MM.1S (cell line): ENCODE data around the gene RANBP1.

ENCODE experiments used
- EZH2 ChIP-seq: fragments of 300-600 bp; sonication (generic); optimal IDR thresholded peaks from 2 replicates; pipeline ENCODE3; 2017; ENCODE audit warnings: low read depth, mild to moderate bottlenecking, antibody characterized with exemption, low read length, mixed read lengths
- TF ChIP-seq, protein P1 (sequence below): fragments of 300-600 bp; sonication (generic); IDR thresholded peaks from 2 replicates; pipeline ENCODE4 v1.5.1; 2016; ENCODE audit warnings: antibody characterized with exemption, low read length, mixed read lengths

DNA sequence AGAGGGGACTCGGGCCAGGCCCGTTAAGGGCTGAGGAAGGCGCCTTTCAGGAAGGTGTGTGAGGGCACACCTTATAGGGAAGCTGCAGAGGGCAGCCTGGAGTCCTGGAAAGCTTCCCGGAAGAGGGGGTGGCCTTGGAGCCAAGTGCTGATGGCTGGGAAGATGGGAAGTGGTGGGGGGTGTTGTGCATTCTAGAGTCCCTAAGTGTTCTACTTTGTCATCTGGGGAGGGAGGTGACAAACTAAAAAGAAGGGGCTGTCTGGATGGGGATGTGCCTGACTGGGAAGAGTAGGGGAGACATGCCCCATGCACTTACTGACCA lies 22.5 kb downstream of the RANBP1 start:
- TF ChIP-seq, protein P1, sequence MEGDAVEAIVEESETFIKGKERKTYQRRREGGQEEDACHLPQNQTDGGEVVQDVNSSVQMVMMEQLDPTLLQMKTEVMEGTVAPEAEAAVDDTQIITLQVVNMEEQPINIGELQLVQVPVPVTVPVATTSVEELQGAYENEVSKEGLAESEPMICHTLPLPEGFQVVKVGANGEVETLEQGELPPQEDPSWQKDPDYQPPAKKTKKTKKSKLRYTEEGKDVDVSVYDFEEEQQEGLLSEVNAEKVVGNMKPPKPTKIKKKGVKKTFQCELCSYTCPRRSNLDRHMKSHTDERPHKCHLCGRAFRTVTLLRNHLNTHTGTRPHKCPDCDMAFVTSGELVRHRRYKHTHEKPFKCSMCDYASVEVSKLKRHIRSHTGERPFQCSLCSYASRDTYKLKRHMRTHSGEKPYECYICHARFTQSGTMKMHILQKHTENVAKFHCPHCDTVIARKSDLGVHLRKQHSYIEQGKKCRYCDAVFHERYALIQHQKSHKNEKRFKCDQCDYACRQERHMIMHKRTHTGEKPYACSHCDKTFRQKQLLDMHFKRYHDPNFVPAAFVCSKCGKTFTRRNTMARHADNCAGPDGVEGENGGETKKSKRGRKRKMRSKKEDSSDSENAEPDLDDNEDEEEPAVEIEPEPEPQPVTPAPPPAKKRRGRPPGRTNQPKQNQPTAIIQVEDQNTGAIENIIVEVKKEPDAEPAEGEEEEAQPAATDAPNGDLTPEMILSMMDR, result no peak
- TF ChIP-seq EZH2, result no peak
